GM18526 (cell line): ENCODE measurements around the gene SP9.

Source experiments
- POLR2A ChIP-seq: IDR thresholded peaks from 3 replicates; pipeline ENCODE4 v1.6.1; 2011; ENCODE audit not compliant: insufficient read length; ENCODE audit errors: extremely low read depth

The SP9 gene

GRCh38 chr2:174338671-174339560 is 4.2 kb downstream of the SP9 start:
- TF ChIP-seq POLR2A, result no peak

GRCh38 chr2:174339561-174340399 is 5.0 kb downstream of the SP9 start:
- no peak for TF ChIP-seq POLR2A

- TF ChIP-seq POLR2A, result no peak
Measured at GRCh38 chr2:174340400-174341292, 5.9 kb downstream of the SP9 start.

- no peak for TF ChIP-seq POLR2A
Measured at GRCh38 chr2:174341293-174341994, 6.7 kb downstream of the SP9 start.

- TF ChIP-seq POLR2A, result no peak
Measured at GRCh38 chr2:174341995-174342685, 7.4 kb downstream of the SP9 start.

- no peak for TF ChIP-seq POLR2A
Measured at GRCh38 chr2:174342686-174343342, 8.1 kb downstream of the SP9 start.

GRCh38 chr2:174343343-174343622 is 8.5 kb downstream of the SP9 start:
- TF ChIP-seq POLR2A, result no peak

- TF ChIP-seq POLR2A, result no peak
Measured at GRCh38 chr2:174343623-174344455, 9.1 kb downstream of the SP9 start.

GRCh38 chr2:174344716-174345461 is 10.1 kb downstream of the SP9 start:
- no peak for TF ChIP-seq POLR2A

GRCh38 chr2:174350018-174350417 is 15.3 kb downstream of the SP9 start:
- no peak for TF ChIP-seq POLR2A

GRCh38 chr2:174350593-174351181 is 15.9 kb downstream of the SP9 start:
- no peak for TF ChIP-seq POLR2A

- TF ChIP-seq POLR2A, result no peak
Measured at GRCh38 chr2:174353004-174353403, 18.2 kb downstream of the SP9 start.

- no peak for TF ChIP-seq POLR2A
Measured at GRCh38 chr2:174356347-174356746, 21.6 kb downstream of the SP9 start.
